HG03039 (cell line): Measurements from ENCODE around the gene DUSP15.
"Not testable (repeated sequence)": the region's sequence is repeated elsewhere in the genome, so short reads cannot be mapped to it uniquely, and the experiment has no call there.

Experiments used
- ATAC-seq: cut with Tn5 transposase; IDR thresholded peaks from one replicate; pipeline ENCODE4 v1.9.1; 2021; ENCODE audit warnings: mild to moderate bottlenecking, moderate library complexity; ENCODE audit not compliant: unreplicated experiment

The DUSP15 gene

GRCh38 chr20:31840906-31841816, 29.2 kb downstream of the DUSP15 start:
- ATAC-seq: no peak

GRCh38 chr20:31839782-31840487, 30.4 kb downstream of the DUSP15 start:
- no peak for ATAC-seq

GRCh38 chr20:31838646-31839292, 31.6 kb downstream of the DUSP15 start:
- ATAC-seq: no peak

- no peak for ATAC-seq
Observed at GRCh38 chr20:31837896-31838397, 32.4 kb downstream of the DUSP15 start.

- ATAC-seq: no peak
Observed at GRCh38 chr20:31836853-31837608, 33.3 kb downstream of the DUSP15 start.

- peak; percentile 42 for ATAC-seq
Observed at GRCh38 chr20:31835977-31836852, 34.1 kb downstream of the DUSP15 start.

GRCh38 chr20:31835554-31835953, 34.8 kb downstream of the DUSP15 start:
- no peak for ATAC-seq

- no peak for ATAC-seq
Observed at GRCh38 chr20:31833931-31834521, 36.3 kb downstream of the DUSP15 start.

GRCh38 chr20:31833130-31833930, 37.0 kb downstream of the DUSP15 start:
- ATAC-seq: no peak

- no peak for ATAC-seq
Observed at GRCh38 chr20:31831771-31832306, 38.5 kb downstream of the DUSP15 start.

GRCh38 chr20:31831211-31831610, 39.1 kb downstream of the DUSP15 start:
- no peak for ATAC-seq

GRCh38 chr20:31830406-31830981, 39.8 kb downstream of the DUSP15 start:
- ATAC-seq: no peak

GRCh38 chr20:31829731-31830130, 40.6 kb downstream of the DUSP15 start:
- ATAC-seq: no peak

- ATAC-seq: not testable (repeated sequence)
Observed at GRCh38 chr20:31828016-31828415, 42.3 kb downstream of the DUSP15 start.

- ATAC-seq: no peak
Observed at GRCh38 chr20:31827059-31827458, 43.3 kb downstream of the DUSP15 start.

- ATAC-seq: no peak
Observed at GRCh38 chr20:31826074-31826473, 44.3 kb downstream of the DUSP15 start.

GRCh38 chr20:31824554-31825313, 45.6 kb downstream of the DUSP15 start:
- no peak for ATAC-seq
